H54 (cell line): ENCODE measurements around the gene RORC.
"Not testable (repeated sequence)": the region's sequence is repeated elsewhere in the genome, so short reads cannot be mapped to it uniquely, and the experiment has no call there.

Experiments
- DNase-seq: peaks from one replicate; pipeline ENCODE4 v3.0.0; 2011; ENCODE audit warnings: low spot score, mixed read lengths; ENCODE audit not compliant: insufficient read length
- FAIRE-seq: peaks from 3 replicates; lab custom pipeline; 2011; peaks lifted over from hg19 to GRCh38; lab: Jason Lieb, UNC
- POLR2A ChIP-seq: IDR thresholded peaks from 2 replicates; pipeline ENCODE4 v1.6.1; 2011; ENCODE audit warnings: low read depth, mild to moderate bottlenecking, low read length

RORC gene

DNA sequence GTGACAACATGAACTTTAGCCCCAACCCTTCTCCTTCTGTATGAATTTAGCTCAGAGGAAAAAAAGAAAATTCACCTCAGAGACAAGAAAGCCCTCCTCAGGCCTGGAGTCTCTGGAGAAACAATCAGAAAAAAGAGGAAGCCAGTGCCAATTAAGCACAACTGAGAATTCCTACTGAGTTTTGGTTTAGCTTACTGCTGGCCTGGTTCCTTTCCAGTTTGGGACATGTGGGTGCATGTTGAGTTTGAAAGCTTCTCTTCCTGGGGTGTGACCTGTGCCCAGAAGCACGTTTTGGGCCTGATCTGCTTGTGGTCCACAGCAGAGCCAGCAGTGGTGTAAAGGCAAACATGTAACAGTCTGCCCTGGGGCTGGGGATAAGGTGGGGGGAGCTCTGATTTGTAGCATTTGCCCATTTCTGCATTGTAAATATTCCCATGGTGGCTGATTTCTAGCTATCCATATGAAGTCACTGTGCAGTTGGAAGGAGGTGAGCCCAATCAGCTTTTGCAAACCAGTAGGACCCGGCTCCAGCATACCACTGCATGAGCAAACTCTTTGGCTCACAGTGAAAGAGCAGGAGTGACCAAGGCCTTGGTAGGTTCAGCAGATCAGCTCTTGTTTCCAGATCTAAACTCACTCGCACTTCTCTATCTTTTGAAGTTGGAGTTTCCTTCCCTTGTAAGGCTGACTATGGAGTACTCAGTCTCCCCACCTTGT lies 26.6 kb upstream of the RORC start:
- TF ChIP-seq POLR2A, result no peak
- no peak for DNase-seq
- no peak for FAIRE-seq

DNA sequence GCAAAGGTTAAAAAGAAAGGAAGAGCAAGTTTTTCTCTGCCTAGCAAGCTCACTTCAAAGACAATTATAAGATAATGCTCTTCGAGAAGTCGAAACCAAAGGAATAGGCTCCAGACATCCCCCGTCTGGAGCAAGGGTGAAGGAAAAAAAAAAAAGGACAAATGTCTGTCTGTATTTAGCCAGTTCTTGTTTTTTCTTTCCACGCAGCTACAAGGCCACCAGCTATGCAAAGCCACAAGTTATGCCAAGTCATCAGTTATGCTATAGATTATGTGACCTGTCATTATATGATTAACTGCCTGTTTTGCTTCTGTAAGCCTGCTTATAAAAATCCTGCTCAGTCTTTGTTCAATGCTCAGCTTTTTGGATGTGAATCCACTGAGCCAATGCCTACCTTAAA lies 24.3 kb upstream of the RORC start:
- FAIRE-seq (no peak), DNase-seq (no peak)
- no peak for TF ChIP-seq POLR2A

DNA sequence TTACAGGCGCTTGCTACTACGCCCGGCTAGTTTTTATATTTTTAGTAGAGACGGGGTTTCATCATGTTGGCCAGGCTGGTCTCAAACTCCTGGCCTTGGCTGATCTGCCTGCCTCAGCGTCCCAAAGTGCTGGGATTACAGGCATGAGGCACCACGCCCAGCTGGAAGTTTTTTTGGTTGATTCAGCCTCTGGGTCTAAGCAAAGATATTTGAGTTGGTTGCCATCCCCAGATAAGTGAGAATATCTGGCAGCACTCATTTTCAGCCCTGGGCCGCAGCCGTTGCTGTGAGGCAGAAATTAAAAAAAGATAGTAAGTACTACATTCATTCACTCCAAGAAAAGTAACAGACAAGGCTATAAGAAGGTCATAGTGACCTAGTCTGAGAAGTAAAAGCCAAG lies 23.9 kb upstream of the RORC start:
- DNase-seq, FAIRE-seq: not testable (repeated sequence)

GRCh38 chr1:151854658-151855057 lies 23.1 kb upstream of the RORC start:
- FAIRE-seq, result no peak
- DNase-seq, result no peak
- no peak for TF ChIP-seq POLR2A

GRCh38 chr1:151853411-151853943 lies 21.9 kb upstream of the RORC start, which contains the start of gene THEM5:
Gene THEM5 (minus strand): TSS chr1:151853712. CDS start chr1:151853565, 147 bp downstream.
- TF ChIP-seq POLR2A, result no peak
- DNase-seq, result no peak
- FAIRE-seq, result no peak

DNA sequence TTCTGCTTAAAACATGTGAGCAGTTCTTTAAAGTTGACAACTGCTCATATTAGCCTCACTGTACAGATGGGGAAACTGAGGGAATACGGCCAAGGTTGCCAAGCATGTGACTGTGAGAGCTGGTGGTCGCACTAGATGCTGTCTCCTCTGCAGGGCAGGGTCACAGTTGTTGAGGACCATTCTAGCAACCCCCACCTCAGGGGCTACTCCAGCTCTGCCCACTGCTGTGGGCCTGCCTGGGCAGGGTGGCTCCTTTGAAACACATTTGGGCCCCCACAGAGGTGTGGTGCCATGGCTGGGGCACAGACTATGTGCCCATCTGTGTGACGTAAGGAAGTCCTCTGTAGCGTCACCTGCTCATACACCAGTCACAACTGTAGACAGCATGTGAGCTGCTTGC lies 21.1 kb upstream of the RORC start:
- no peak for TF ChIP-seq POLR2A
- no peak for DNase-seq
- FAIRE-seq, result no peak

DNA sequence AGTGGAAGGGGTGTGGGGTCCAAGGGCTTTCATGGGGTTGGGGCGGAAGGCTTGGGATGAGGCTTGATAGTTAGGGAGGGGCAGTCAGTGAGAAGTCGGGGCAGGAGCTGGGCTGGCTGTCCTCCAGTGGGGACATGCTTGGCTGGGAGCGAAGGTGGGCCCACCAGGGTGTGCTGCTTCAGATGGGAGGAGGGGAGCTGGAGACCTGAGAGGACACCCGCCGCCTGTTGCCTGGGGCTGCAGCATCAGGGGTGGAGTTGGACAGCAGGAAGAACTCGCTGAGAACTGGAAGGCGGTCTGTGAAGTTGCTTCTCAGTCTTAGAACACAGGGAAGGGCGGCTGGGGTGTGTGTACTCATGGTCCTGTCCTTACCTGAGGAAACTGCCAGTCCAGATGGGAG lies 20.3 kb upstream of the RORC start:
- TF ChIP-seq POLR2A, result no peak
- DNase-seq (no peak), FAIRE-seq (no peak)

DNA sequence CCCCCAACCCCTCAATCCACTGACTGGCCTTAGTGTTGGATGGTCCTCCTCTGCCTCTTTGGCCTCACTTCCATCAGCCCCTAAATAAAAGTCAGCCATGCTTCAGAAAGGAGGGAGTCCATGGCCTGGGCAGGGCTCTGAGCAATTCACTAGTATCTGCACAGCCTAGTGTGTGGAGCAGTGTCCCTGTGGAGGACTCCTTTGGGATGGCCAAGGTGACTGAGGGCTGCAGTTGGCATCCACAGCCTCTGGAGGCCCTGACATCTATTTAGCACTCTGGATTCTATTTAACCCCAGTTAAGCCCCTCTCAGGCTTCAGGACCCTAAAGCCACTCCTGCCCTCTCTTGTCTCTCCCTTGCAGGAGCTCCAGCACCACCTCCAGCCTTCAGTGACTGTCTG lies 18.3 kb upstream of the RORC start:
- no peak for DNase-seq
- no peak for FAIRE-seq
- no peak for TF ChIP-seq POLR2A

DNA sequence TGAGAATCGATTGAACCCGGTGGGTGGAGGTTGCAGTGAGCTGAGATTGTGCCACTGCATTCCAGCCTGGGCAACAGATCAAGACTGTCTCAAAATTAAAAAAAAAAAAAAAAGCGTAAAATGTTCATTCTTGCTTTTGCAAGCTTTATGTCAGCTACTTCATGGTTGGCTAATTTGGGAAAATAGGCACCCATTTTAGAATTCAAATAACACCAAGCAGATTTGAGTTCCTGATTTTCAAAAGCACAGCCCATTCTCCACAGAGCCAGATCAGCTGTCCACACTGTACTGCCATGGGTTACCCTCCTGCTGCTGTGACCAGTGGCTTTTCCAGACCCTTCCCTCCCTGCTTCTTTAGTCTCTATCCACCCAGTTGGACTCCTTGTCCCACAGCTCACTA lies 17.5 kb upstream of the RORC start:
- no peak for TF ChIP-seq POLR2A
- no peak for DNase-seq
- FAIRE-seq, result no peak

DNA sequence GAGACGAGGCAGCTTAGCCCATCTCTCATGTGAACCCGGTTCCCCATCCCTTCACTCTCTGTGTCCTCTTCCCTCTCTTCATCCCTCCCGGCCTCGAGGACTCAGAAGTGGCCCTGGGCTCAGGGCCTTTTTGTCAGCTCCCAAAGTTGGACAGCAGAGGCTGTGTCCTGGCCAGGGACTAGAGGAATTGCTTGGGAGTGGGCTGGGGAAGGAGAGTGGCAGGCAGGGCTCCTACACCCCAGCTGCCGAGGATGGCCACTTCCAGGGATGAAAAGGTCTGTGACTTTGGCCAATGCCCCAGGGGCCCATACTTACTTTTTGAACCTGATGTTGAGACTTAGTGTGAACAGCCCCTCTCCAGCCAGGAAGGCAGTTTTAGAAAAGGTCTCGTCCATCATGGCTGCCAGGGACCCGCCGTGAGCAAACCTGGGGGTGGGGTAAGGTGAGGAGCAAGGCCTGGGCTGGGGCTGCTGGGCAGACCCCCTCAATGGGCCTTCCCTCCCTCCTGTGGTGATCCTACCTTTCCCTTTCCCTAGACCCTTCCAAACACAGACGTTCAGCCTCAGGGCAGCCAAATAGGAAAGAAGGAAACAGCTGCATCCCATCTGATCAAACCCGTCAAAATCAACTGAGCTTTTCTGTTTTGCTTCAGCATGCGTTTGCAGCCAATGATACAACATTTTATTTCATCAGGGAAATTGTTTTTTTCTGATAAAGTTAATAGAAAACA lies 16.4 kb upstream of the RORC start:
- FAIRE-seq, result no peak
- DNase-seq, result no peak
- TF ChIP-seq POLR2A, result no peak

- FAIRE-seq (no peak), DNase-seq (no peak)
- no peak for TF ChIP-seq POLR2A
These were observed 15.2 kb upstream of the RORC start for GRCh38 chr1:151846686-151847237.

GRCh38 chr1:151846062-151846568 lies 14.5 kb upstream of the RORC start:
- DNase-seq, result no peak
- no peak for TF ChIP-seq POLR2A
- no peak for FAIRE-seq

DNA sequence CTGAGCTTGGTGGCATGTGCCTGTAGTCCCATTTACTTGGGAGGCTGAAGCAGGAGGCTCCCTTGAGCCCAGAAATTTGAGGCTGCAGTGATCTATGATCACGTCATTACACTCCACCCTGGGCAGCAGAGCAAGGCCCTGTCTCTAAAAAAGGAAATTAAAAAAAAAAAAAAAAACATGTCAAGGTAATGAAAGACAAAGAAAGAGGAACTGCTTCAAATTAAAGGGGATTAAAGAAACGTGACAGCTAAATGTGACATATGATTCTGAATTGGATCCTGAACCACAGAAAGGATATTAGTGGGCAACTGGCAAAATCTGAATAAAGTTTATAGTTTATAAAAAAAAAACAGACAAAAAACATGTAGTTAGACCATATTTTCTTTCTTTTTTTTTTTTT lies 11.8 kb upstream of the RORC start:
- DNase-seq, result no peak
- FAIRE-seq, result no peak
- TF ChIP-seq POLR2A, result no peak

- DNase-seq, result no peak
- TF ChIP-seq POLR2A, result no peak
- FAIRE-seq, result no peak
These were observed 9.5 kb upstream of the RORC start for GRCh38 chr1:151841141-151841540.
